Neural progenitor cell (in vitro differentiated cells): ENCODE data around the gene CDC42EP4. TPM values are rescaled to one million over a fixed set of nuclear protein-coding genes. Genes with fewer than 3 reads are reported as not detected.

ENCODE experiments used
- DNase-seq: peaks from one replicate; pipeline ENCODE4 v3.0.0-alpha.2; 2016; ENCODE audit warnings: low spot score
- H2AFZ ChIP-seq: fragments of 200-600 bp; sonication (generic); replicated peaks from 2 replicates; pipeline ENCODE4 v1.6.1; 2016; ENCODE audit warnings: antibody characterized with exemption
- H3F3A ChIP-seq: fragments of 200-600 bp; sonication (generic); 2 replicates; pipeline ENCODE4 v1.6.1; 2016; ENCODE audit warnings: antibody characterized with exemption, low read depth
- H3K27ac ChIP-seq: fragments of 200-600 bp; sonication (generic); 2 replicates; pipeline ENCODE4 v1.5.1; 2016; ENCODE audit warnings: mild to moderate bottlenecking
- H3K27me3 ChIP-seq: fragments of 200-600 bp; sonication (generic); 2 replicates; pipeline ENCODE4 v1.6.1; 2016; ENCODE audit warnings: mild to moderate bottlenecking, moderate library complexity
- H3K36me3 ChIP-seq: fragments of 200-600 bp; sonication (generic); 2 replicates; pipeline ENCODE4 v1.5.1; 2016
- H3K4me1 ChIP-seq: fragments of 200-600 bp; sonication (generic); 2 replicates; pipeline ENCODE4 v1.6.1; 2016; ENCODE audit warnings: mixed run types
- H3K4me2 ChIP-seq: fragments of 200-600 bp; sonication (generic); 2 replicates; pipeline ENCODE4 v1.6.1; 2016
- H3K4me3 ChIP-seq: fragments of 200-600 bp; sonication (generic); 2 replicates; pipeline ENCODE4 v1.5.1; 2016
- H3K79me2 ChIP-seq: fragments of 200-600 bp; sonication (generic); 2 replicates; pipeline ENCODE4 v1.6.1; 2016; ENCODE audit warnings: low read depth
- H3K9ac ChIP-seq: fragments of 200-600 bp; sonication (generic); 2 replicates; pipeline ENCODE4 v1.6.1; 2016
- H3K9me3 ChIP-seq: fragments of 200-600 bp; sonication (generic); 2 replicates; pipeline ENCODE4 v1.5.1; 2016; ENCODE audit warnings: low read depth
- H4K20me1 ChIP-seq: fragments of 200-600 bp; sonication (generic); 2 replicates; pipeline ENCODE4 v1.6.1; 2016; ENCODE audit warnings: low read depth
- H3K27ac Mint-ChIP-seq: 3 replicates; pipeline ENCODE4 v1.8.0; 2021; ENCODE audit warnings: mixed read lengths
- H3K27me3 Mint-ChIP-seq: 2 replicates; pipeline ENCODE4 v1.8.0; 2022; ENCODE audit warnings: low read depth, mild to moderate bottlenecking, inconsistent platforms, moderate library complexity, mixed read lengths; ENCODE audit not compliant: insufficient read depth
- H3K36me3 Mint-ChIP-seq: 3 replicates; pipeline ENCODE4 v1.8.0; 2021; ENCODE audit warnings: mixed read lengths
- H3K4me1 Mint-ChIP-seq: 3 replicates; pipeline ENCODE4 v1.8.0; 2021; ENCODE audit warnings: mixed read lengths
- H3K4me3 Mint-ChIP-seq: 3 replicates; pipeline ENCODE4 v1.8.0; 2021; ENCODE audit warnings: mild to moderate bottlenecking, moderate library complexity, mixed read lengths
- H3K9me3 Mint-ChIP-seq: 3 replicates; pipeline ENCODE4 v1.8.0; 2020; ENCODE audit warnings: mixed read lengths
- EZH2 ChIP-seq: fragments of 200-600 bp; sonication (generic); IDR thresholded peaks from 2 replicates; pipeline ENCODE4 v1.6.1; 2017; ENCODE audit warnings: antibody characterized with exemption, mild to moderate bottlenecking, moderate library complexity
- EZH2phosphoT487 ChIP-seq: fragments of 200-600 bp; sonication (generic); IDR thresholded peaks from 2 replicates; pipeline ENCODE4 v1.6.1; 2017; ENCODE audit warnings: antibody characterized with exemption
- total RNA-seq: library from RNA; depleted of rRNA; stranded (reverse); fragments of >200 nt; gene quantifications from 2 replicates; pipeline ENCODE4 v1.2.3, GENCODE V29; 2015; ENCODE audit warnings: low replicate concordance
- TF ChIP-seq, protein P1 (sequence below): fragments of 200-600 bp; sonication (generic); IDR thresholded peaks from 2 replicates; pipeline ENCODE4 v1.5.1; 2017; ENCODE audit warnings: antibody characterized with exemption, mild to moderate bottlenecking

CDC42EP4 gene
- total RNA-seq, 1 donor from 2014 or later: 10.8 TPM

- no peaks in the 10 kb centered on the region for H3K79me2 ChIP-seq
- Mint-ChIP-seq H3K27me3 (peaks cover 2% of the 10 kb centered on the region), H3K36me3 (peaks cover 5% of the 10 kb centered on the region), H3K4me1 (peaks cover 20% of the 10 kb centered on the region), H3K27ac (no peak overlapping the region), H3K9me3 (no peaks in the 10 kb centered on the region), H3K4me3 (no peak overlapping the region)
- no peak overlapping the region for H3K27ac ChIP-seq
- no peak overlapping the region for H2AFZ ChIP-seq
- TF ChIP-seq, protein P1, sequence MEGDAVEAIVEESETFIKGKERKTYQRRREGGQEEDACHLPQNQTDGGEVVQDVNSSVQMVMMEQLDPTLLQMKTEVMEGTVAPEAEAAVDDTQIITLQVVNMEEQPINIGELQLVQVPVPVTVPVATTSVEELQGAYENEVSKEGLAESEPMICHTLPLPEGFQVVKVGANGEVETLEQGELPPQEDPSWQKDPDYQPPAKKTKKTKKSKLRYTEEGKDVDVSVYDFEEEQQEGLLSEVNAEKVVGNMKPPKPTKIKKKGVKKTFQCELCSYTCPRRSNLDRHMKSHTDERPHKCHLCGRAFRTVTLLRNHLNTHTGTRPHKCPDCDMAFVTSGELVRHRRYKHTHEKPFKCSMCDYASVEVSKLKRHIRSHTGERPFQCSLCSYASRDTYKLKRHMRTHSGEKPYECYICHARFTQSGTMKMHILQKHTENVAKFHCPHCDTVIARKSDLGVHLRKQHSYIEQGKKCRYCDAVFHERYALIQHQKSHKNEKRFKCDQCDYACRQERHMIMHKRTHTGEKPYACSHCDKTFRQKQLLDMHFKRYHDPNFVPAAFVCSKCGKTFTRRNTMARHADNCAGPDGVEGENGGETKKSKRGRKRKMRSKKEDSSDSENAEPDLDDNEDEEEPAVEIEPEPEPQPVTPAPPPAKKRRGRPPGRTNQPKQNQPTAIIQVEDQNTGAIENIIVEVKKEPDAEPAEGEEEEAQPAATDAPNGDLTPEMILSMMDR: no peak
- no peak for TF ChIP-seq EZH2phosphoT487
- no peak for TF ChIP-seq EZH2
- no peaks in the 10 kb centered on the region for H3K36me3 ChIP-seq
- DNase-seq: no peak
- peaks cover 9% of the 10 kb centered on the region for H3K4me1 ChIP-seq
- H3K4me2 ChIP-seq: no peak overlapping the region
- no peak overlapping the region for H3K4me3 ChIP-seq
- H3K9me3 ChIP-seq: no peaks in the 10 kb centered on the region
- peaks cover 19% of the 10 kb centered on the region for H3F3A ChIP-seq
- peaks cover 6% of the 10 kb centered on the region for H4K20me1 ChIP-seq
- H3K27me3 ChIP-seq: peaks cover 15% of the 10 kb centered on the region
- H3K9ac ChIP-seq: no peak overlapping the region
These were observed 59.9 kb downstream of the CDC42EP4 start for GRCh38 chr17:73251871-73252270.

DNA sequence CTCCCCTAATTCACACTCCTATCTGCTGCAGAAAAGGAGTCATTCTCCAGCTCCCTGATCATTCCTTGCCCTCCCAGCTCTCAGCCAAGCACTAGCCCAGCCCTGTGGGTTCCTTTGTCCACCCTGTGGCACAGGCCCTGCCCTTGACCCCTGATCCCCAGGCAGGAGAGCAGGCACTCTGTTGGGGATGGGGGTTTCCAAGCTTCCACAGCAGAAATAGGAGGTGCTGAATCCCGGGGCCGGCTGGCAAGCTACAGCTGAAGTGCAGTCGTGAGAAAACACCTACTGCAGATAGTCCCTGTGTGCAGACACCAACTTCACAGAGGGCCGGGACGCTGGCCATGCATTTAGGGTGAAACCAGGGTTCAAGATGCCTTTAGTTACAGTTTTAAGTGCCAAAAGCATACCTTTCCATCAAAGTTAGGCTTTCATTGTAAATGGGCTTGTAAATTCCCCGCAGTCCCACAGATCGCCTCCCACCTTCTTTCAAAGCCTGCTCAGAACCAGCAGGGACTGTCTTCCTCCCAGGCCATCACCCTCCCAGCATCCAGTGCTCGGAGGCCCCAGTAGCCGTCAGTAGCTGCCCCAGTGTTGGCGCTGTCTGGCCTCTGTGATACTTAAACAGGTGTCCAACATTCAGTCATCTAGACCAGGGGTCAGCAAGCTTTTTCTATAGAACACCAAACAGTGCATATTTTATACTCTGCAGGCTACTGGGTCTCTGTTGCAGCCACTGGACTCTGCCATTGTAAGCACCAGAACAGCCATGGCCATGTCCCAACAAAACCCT lies 60.8 kb downstream of the CDC42EP4 start:
- Mint-ChIP-seq H3K27ac (peak overlapping the region; percentile 51), H3K4me1 (peaks cover 20% of the 10 kb centered on the region), H3K36me3 (peaks cover 5% of the 10 kb centered on the region), H3K27me3 (peaks cover 2% of the 10 kb centered on the region), H3K4me3 (no peak overlapping the region), H3K9me3 (no peaks in the 10 kb centered on the region)
- no peaks in the 10 kb centered on the region for H3K36me3 ChIP-seq
- H4K20me1 ChIP-seq: peaks cover 6% of the 10 kb centered on the region
- DNase-seq: no peak
- peaks cover 11% of the 10 kb centered on the region for H3F3A ChIP-seq
- no peaks in the 10 kb centered on the region for H3K79me2 ChIP-seq
- TF ChIP-seq EZH2 (no peak), EZH2phosphoT487 (no peak)
- TF ChIP-seq, protein P1: no peak
- no peak overlapping the region for H3K9ac ChIP-seq
- H3K4me3 ChIP-seq: no peak overlapping the region
- no peaks in the 10 kb centered on the region for H3K9me3 ChIP-seq
- H3K4me1 ChIP-seq: peaks cover 3% of the 10 kb centered on the region
- no peak overlapping the region for H3K4me2 ChIP-seq
- no peak overlapping the region for H3K27ac ChIP-seq
- peaks cover 15% of the 10 kb centered on the region for H3K27me3 ChIP-seq
- H2AFZ ChIP-seq: no peak overlapping the region

DNA sequence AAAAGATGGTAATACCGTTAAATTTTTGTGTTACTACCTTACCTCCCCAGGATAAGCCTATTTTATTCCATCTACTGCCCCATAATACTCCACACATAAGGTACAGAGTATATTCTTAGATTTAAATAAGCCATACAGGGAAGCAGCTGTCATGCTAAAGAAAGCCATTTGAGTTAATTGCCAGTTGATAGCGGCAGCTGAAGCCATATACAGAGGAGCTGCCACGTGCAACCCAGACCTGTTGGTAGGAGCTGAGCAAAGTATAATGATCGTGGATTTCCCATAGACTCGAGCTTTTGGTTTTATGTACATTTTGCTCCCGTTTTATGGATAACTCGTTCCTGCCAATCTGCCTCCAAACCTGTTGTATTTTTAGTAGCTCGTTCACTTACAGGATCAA lies 62.1 kb downstream of the CDC42EP4 start:
- Histone ChIP-seq H3K9me3 (no peaks in the 10 kb centered on the region), H3K4me1 (no peaks in the 10 kb centered on the region), H3K4me3 (no peak overlapping the region), H3K79me2 (no peaks in the 10 kb centered on the region), H3F3A (peaks cover 11% of the 10 kb centered on the region), H2AFZ (no peak overlapping the region), H3K27ac (no peak overlapping the region), H3K36me3 (no peaks in the 10 kb centered on the region), H3K4me2 (no peak overlapping the region), H4K20me1 (peaks cover 6% of the 10 kb centered on the region), H3K27me3 (peaks cover 15% of the 10 kb centered on the region), H3K9ac (no peak overlapping the region)
- no peak overlapping the region for H3K4me3 Mint-ChIP-seq
- H3K27ac Mint-ChIP-seq: no peak overlapping the region
- DNase-seq: no peak
- H3K27me3 Mint-ChIP-seq: peaks cover 2% of the 10 kb centered on the region
- H3K4me1 Mint-ChIP-seq: peaks cover 13% of the 10 kb centered on the region
- H3K9me3 Mint-ChIP-seq: no peaks in the 10 kb centered on the region
- peaks cover 6% of the 10 kb centered on the region for H3K36me3 Mint-ChIP-seq
- TF ChIP-seq EZH2phosphoT487 (no peak), EZH2 (no peak)
- TF ChIP-seq, protein P1: no peak
